Liver (tissue), 9 donors: ENCODE results near the gene OR7G2. TPM values are rescaled to one million over a fixed set of nuclear protein-coding genes. Genes with fewer than 3 reads are reported as not detected.
"Not testable (repeated sequence)": the region's sequence is repeated elsewhere in the genome, so short reads cannot be mapped to it uniquely, and the experiment has no call there.

Experiments
- DNase-seq: peaks from one replicate; pipeline ENCODE4 v3.0.0-alpha.2; 2017; ENCODE audit warnings: low spot score
- H3K27ac ChIP-seq, 2 donors: one replicate each; pipeline ENCODE4 v1.7.0; 2013; ENCODE audit warnings: inconsistent platforms in 2 of 2, low read length in 2 of 2, control low read depth in 1 of 2, low read depth in 1 of 2, mild to moderate bottlenecking in 1 of 2
- H3K27me3 ChIP-seq, 4 donors: one replicate each; pipeline versions ENCODE4 v1.6.1 to v1.7.0; 2013; ENCODE audit warnings: low read length in 3 of 4, inconsistent platforms in 1 of 4, mild to moderate bottlenecking in 1 of 4, moderate library complexity in 1 of 4; ENCODE audit not compliant: control insufficient read depth in 4 of 4, insufficient read depth in 4 of 4
- H3K36me3 ChIP-seq, 4 donors: one replicate each; pipeline versions ENCODE4 v1.6.1 to v1.7.0; 2013; ENCODE audit warnings: low read length in 3 of 4, mild to moderate bottlenecking in 3 of 4, low read depth in 1 of 4, moderate library complexity in 1 of 4; ENCODE audit not compliant: control insufficient read depth in 4 of 4, insufficient read depth in 3 of 4
- H3K4me1 ChIP-seq, 4 donors: one replicate each; pipeline versions ENCODE4 v1.6.1 to v1.7.0; 2013; ENCODE audit warnings: low read length in 3 of 4, mild to moderate bottlenecking in 3 of 4, moderate library complexity in 1 of 4; ENCODE audit not compliant: control insufficient read depth in 4 of 4, insufficient read depth in 4 of 4
- H3K4me3 ChIP-seq, 3 donors: one replicate each; pipeline versions ENCODE4 v1.6.1 to v1.7.0; 2013; ENCODE audit warnings: low read length in 3 of 3, control low read depth in 1 of 3, low read depth in 1 of 3, mild to moderate bottlenecking in 1 of 3
- H3K9ac ChIP-seq, 2 donors: one replicate each; pipeline ENCODE4 v1.7.0; 2013; ENCODE audit warnings: low read length in 2 of 2, mild to moderate bottlenecking in 2 of 2, moderate library complexity in 2 of 2, control low read depth in 1 of 2, low read depth in 1 of 2
- H3K9me3 ChIP-seq, 4 donors: one replicate each; pipeline versions ENCODE4 v1.6.1 to v1.7.0; 2013; ENCODE audit warnings: low read length in 3 of 4; ENCODE audit not compliant: control insufficient read depth in 4 of 4
- FOXA1 ChIP-seq: IDR thresholded peaks from 2 replicates; pipeline ENCODE4 v1.6.1; 2016; ENCODE audit warnings: antibody characterized with exemption
- FOXA2 ChIP-seq: IDR thresholded peaks from 2 replicates; pipeline ENCODE4 v1.6.1; 2016; ENCODE audit warnings: antibody characterized with exemption
- GABPA ChIP-seq, 2 donors: IDR thresholded peaks in 1 of 2; conservative IDR thresholded peaks in 1 of 2; 2 replicates each; pipeline ENCODE4 v1.6.1; 2016; ENCODE audit warnings: antibody characterized with exemption in 2 of 2, mild to moderate bottlenecking in 1 of 2, moderate library complexity in 1 of 2
- HNF4A ChIP-seq, 2 donors: conservative IDR thresholded peaks; 2 replicates each; pipeline ENCODE4 v1.6.1; 2016; ENCODE audit warnings: antibody characterized with exemption in 2 of 2, mild to moderate bottlenecking in 2 of 2
- HNF4G ChIP-seq: IDR thresholded peaks from 2 replicates; pipeline ENCODE4 v1.6.1; 2016; ENCODE audit warnings: antibody characterized with exemption
- JUND ChIP-seq, 2 donors: IDR thresholded peaks; 2 replicates each; pipeline ENCODE4 v1.6.1; 2016; ENCODE audit warnings: antibody characterized with exemption in 2 of 2
- NR2F2 ChIP-seq: IDR thresholded peaks from 2 replicates; pipeline ENCODE4 v1.6.1; 2016; ENCODE audit warnings: antibody characterized with exemption
- RAD21 ChIP-seq, 2 donors: IDR thresholded peaks; 2 replicates each; pipeline ENCODE4 v1.6.1; 2016; ENCODE audit warnings: antibody characterized with exemption in 2 of 2, mild to moderate bottlenecking in 2 of 2
- RXRA ChIP-seq, 2 donors: IDR thresholded peaks; 2 replicates each; pipeline ENCODE4 v1.6.1; 2017 to 2018; ENCODE audit warnings: antibody characterized with exemption in 2 of 2, mild to moderate bottlenecking in 1 of 2
- SP1 ChIP-seq: IDR thresholded peaks from 2 replicates; pipeline ENCODE4 v1.6.1; 2018; ENCODE audit warnings: antibody characterized with exemption, mild to moderate bottlenecking
- TAF1 ChIP-seq: conservative IDR thresholded peaks from 2 replicates; pipeline ENCODE4 v1.6.1; 2016; ENCODE audit warnings: antibody characterized with exemption, mild to moderate bottlenecking
- YY1 ChIP-seq: IDR thresholded peaks from 2 replicates; pipeline ENCODE4 v1.6.1; 2016; ENCODE audit warnings: antibody characterized with exemption, mild to moderate bottlenecking
- WGBS: extraction: QIAGEN DNeasy Blood & Tissue Kit; methylation state at CpG from one replicate; pipeline ENCODE4 v1.1.7; 2013; 5-methylcytosine and 5-hydroxymethylcytosine counted together
- polyA plus RNA-seq, 2 donors: library from polyadenylated mRNA; stranded (reverse) in 1 of 2; unstranded in 1 of 2; fragments of 200-250 nt in 1 of 2; fragments of >200 nt in 1 of 2; fragmentation: Nextera tagmentation in 1 of 2; extraction: Ambion mirVana in 1 of 2; gene quantifications; one replicate each; pipeline versions ENCODE4 v1.2.1 to v1.2.3, GENCODE V29; 2013 to 2015
- total RNA-seq, 2 donors: library from RNA; depleted of rRNA; stranded (reverse); fragments of >200 nt; gene quantifications; one replicate each; pipeline ENCODE4 v1.2.3, GENCODE V29; 2014
- TF ChIP-seq, protein P1 (sequence below): IDR thresholded peaks from 2 replicates; pipeline ENCODE4 v1.6.1; 2016; ENCODE audit warnings: antibody characterized with exemption
- TF ChIP-seq, protein P2 (sequence below): IDR thresholded peaks from 2 replicates; pipeline ENCODE4 v1.6.1; 2016; ENCODE audit warnings: antibody characterized with exemption
- TF ChIP-seq, protein P3 (sequence below): fragments of 150-350 bp; IDR thresholded peaks from 2 replicates; pipeline ENCODE4 v1.5.1; 2017; ENCODE audit warnings: improper control_type of control experiment, low read depth, low read length; ENCODE audit not compliant: missing input control
- donor health status: healthy.
- donor health status: healthy.
- donor health status: healthy.
- donor health status: healthy.
- donor health status: healthy.

OR7G2 gene
- total and polyA plus RNA-seq, 4 donors, result not detected

DNA sequence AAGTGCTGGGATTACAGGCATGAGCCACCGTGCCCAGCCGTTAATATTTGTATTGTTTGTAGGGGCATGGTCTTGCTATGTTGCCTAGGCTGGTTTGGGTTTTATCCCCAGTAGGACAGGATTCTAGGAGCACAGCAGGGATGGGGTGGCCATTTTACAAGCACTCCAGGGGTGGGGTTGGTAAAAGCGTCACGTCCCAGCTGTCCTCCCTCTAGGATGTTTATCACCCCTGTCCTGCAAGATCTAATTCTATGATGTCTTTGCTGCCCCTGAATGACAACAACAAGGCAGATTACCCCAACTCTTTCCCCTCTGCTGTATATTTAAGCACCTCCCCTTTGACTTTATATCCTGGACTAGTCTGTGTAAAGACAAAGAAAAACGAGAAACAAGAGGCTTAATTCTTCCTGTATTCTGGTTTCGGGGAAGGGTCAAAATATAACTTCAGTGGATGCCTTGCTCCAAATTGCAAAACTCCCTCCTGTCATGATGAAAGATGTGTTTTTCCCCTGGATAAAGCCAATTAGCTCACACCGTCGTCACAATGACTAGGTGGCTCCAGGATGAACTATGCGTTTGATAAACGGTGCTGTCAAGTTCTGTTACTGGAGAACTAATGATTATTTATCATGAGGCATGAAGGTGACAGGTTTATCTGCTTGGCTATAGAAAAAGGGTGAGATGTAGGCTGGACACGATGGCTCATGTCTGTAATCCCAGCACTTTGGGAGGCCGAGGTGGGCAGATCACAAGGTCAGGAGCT lies 48.2 kb downstream of the OR7G2 start:
- 52% methylated on average over 12 of the region's 12 CpGs for WGBS
- H3K9ac ChIP-seq, result no peak overlapping the region
- TF ChIP-seq GABPA (IDR thresholded peaks at IDR 0.05 in 1 of 2, conservative IDR thresholded peaks at IDR 0.05 in 1 of 2), result no peak
- no peak for TF ChIP-seq NR2F2
- no peak for TF ChIP-seq FOXA2
- no peak for TF ChIP-seq HNF4G
- no peak for TF ChIP-seq YY1
- TF ChIP-seq, protein P1, sequence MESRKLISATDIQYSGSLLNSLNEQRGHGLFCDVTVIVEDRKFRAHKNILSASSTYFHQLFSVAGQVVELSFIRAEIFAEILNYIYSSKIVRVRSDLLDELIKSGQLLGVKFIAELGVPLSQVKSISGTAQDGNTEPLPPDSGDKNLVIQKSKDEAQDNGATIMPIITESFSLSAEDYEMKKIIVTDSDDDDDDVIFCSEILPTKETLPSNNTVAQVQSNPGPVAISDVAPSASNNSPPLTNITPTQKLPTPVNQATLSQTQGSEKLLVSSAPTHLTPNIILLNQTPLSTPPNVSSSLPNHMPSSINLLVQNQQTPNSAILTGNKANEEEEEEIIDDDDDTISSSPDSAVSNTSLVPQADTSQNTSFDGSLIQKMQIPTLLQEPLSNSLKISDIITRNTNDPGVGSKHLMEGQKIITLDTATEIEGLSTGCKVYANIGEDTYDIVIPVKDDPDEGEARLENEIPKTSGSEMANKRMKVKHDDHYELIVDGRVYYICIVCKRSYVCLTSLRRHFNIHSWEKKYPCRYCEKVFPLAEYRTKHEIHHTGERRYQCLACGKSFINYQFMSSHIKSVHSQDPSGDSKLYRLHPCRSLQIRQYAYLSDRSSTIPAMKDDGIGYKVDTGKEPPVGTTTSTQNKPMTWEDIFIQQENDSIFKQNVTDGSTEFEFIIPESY, result no peak
- TF ChIP-seq RXRA (IDR thresholded peaks at IDR 0.05), result no peak
- H3K4me1 ChIP-seq, result no peaks in the 10 kb centered on the region
- no peak for DNase-seq
- no peaks in the 10 kb centered on the region for H3K36me3 ChIP-seq
- H3K9me3 ChIP-seq, result peaks cover 0 to 3% (median 0%) of the 10 kb centered on the region in 4 donors
- no peak overlapping the region for H3K4me3 ChIP-seq
- H3K27me3 ChIP-seq, result no peaks in the 10 kb centered on the region
- H3K27ac ChIP-seq, result no peak overlapping the region

DNA sequence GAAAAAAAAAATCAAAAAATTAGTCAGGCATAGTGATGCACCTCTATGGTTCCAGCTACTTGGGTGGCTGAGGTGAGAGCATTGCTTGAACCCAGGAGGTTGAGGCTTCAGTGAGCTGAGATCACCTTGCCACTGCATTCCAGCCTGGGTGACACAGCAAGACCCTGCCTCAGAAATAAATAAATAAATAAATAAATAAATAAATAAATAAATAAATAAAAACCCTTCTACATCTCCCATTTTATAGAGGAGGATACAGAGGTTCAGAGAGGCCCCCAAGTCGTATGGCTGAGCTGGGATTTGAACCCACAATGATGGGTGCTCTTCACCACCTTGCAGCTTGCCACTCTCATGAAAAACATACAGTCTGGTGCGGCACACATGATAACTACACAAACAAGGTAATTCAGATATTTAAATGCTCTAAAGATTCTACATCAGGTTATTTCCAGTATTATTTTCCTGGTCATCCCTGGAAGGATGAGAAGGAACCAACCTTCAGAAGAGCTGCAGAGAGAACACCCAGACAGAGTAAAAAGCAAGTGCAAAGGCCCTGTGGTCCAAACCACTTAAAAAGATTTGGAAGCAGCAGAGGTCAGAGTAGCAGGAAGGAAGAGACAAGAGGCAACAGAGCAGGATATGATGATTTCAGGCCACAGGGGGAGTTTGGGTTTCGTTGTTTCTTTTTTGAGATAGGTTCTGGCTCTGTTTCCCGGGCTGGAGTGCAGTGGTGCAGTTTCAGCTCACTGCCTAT lies 49.6 kb downstream of the OR7G2 start:
- H3K27me3 ChIP-seq, result no peaks in the 10 kb centered on the region
- no peak for DNase-seq
- 72% methylated on average over 4 of the region's 4 CpGs for WGBS

DNA sequence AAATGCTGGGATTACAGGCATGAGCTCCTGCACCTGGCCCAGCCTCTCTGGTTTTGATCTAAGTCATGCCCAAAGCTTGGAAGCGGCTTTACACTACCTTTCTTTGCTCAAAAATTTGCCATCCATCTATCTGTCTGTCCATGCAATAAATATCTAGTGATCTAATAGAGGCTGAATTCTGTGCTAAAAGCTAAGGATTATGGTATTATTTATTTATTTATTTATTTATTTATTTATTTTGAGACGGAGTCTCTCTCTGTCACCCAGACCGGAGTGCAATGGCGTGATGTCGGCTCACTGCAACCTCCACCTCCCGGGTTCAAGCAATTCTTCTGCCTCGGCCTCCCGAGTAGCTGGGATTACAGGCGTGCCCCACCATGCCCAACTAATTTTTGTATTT lies 51.1 kb downstream of the OR7G2 start:
- not testable (repeated sequence) for H3K36me3 ChIP-seq, H3K27ac ChIP-seq, H3K9me3 ChIP-seq, H3K27me3 ChIP-seq, H3K9ac ChIP-seq, DNase-seq, H3K4me1 ChIP-seq, H3K4me3 ChIP-seq
- 95% methylated on average over 9 of the region's 9 CpGs for WGBS

More for the DNA sequence above, 49.6 kb downstream of the OR7G2 start:
- Histone ChIP-seq H3K36me3 (no peaks in the 10 kb centered on the region), H3K4me3 (no peak overlapping the region), H3K9me3 (peaks cover 0 to 3% (median 0%) of the 10 kb centered on the region in 4 donors), H3K4me1 (no peaks in the 10 kb centered on the region), H3K9ac (no peak overlapping the region), H3K27ac (no peak overlapping the region)
- no peak for TF ChIP-seq RXRA (IDR thresholded peaks at IDR 0.05)
- TF ChIP-seq, protein P2, sequence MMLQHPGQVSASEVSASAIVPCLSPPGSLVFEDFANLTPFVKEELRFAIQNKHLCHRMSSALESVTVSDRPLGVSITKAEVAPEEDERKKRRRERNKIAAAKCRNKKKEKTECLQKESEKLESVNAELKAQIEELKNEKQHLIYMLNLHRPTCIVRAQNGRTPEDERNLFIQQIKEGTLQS, result no peak
- TF ChIP-seq NR2F2, result no peak
- TF ChIP-seq FOXA1, result no peak
- TF ChIP-seq TAF1, result no peak
- no peak for TF ChIP-seq YY1
- no peak for TF ChIP-seq FOXA2
- TF ChIP-seq, protein P1, result no peak
- TF ChIP-seq SP1, result no peak
- TF ChIP-seq GABPA (IDR thresholded peaks at IDR 0.05 in 1 of 2, conservative IDR thresholded peaks at IDR 0.05 in 1 of 2), result no peak
- TF ChIP-seq JUND (IDR thresholded peaks at IDR 0.05), result no peak
- no peak for TF ChIP-seq RAD21 (IDR thresholded peaks at IDR 0.05)
- no peak for TF ChIP-seq HNF4A (conservative IDR thresholded peaks at IDR 0.05)
- TF ChIP-seq HNF4G, result no peak
- TF ChIP-seq, protein P3, sequence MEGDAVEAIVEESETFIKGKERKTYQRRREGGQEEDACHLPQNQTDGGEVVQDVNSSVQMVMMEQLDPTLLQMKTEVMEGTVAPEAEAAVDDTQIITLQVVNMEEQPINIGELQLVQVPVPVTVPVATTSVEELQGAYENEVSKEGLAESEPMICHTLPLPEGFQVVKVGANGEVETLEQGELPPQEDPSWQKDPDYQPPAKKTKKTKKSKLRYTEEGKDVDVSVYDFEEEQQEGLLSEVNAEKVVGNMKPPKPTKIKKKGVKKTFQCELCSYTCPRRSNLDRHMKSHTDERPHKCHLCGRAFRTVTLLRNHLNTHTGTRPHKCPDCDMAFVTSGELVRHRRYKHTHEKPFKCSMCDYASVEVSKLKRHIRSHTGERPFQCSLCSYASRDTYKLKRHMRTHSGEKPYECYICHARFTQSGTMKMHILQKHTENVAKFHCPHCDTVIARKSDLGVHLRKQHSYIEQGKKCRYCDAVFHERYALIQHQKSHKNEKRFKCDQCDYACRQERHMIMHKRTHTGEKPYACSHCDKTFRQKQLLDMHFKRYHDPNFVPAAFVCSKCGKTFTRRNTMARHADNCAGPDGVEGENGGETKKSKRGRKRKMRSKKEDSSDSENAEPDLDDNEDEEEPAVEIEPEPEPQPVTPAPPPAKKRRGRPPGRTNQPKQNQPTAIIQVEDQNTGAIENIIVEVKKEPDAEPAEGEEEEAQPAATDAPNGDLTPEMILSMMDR, result no peak
